Raji (cell line): ENCODE results near the gene CPSF4.

Source experiments
- POLR2A ChIP-seq: IDR thresholded peaks from 2 replicates; pipeline ENCODE4 v1.6.1; 2011; ENCODE audit warnings: low read depth, low read length, control low read depth; ENCODE audit not compliant: insufficient read depth

The CPSF4 gene

GRCh38 chr7:99490878-99491277 lies 52.1 kb downstream of the CPSF4 start:
- no peak for TF ChIP-seq POLR2A

GRCh38 chr7:99493823-99494222 lies 55.1 kb downstream of the CPSF4 start:
- no peak for TF ChIP-seq POLR2A

DNA sequence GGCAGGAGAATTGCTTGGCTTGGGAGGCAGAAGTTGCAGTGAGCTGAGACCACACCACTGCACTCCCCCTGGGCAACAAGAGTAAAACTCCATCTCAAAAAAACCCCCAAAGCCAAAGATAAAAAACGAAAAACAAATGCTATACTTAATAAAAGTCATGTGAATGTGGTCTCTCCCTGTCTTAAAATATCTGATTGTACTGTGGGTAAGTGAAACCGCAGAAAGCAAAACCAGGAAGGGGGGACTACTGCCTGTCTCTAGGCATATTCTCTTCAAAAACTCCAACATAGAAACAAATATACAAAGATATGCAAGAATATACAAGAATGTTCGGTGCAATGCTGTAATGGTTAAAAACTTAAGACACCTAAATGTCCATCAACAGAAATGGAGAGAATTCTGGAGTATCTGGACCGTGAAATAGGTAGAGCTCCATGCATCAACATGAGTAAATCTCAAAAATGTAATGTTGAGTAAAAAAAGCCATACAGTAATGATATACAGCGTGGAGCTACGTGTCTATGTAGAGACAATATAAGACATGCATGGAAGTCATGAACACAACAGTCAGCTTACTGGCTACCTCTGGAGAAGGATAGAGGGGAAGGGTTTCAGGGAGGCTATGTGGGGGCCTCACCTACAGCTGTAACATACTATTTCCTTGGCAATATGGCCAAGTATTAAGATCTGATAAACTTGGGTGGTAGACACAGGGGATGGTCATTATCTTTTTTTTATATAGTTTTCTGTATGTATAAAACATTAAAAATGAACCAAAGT lies 59.2 kb downstream of the CPSF4 start:
- TF ChIP-seq POLR2A, result no peak

DNA sequence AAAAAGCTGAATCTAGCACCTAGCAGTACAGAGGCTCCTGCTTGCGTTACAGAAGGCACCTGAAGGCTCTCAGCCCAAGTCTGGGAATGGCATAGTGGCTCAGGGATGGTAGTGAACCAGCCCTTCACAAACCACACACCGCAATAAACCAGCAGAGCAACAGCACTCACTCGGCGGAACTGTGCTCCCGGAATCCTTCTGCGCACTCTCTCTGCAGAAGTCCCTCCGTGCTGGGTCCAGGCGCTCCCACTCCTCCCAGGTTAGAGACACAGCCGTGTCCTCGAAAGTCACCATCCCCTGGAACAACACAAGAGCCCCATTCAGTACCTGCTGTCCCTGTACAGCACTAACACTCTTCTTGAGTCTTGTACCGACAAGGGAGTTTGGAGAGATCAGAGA lies 59.8 kb downstream of the CPSF4 start:
- TF ChIP-seq POLR2A, result no peak

DNA sequence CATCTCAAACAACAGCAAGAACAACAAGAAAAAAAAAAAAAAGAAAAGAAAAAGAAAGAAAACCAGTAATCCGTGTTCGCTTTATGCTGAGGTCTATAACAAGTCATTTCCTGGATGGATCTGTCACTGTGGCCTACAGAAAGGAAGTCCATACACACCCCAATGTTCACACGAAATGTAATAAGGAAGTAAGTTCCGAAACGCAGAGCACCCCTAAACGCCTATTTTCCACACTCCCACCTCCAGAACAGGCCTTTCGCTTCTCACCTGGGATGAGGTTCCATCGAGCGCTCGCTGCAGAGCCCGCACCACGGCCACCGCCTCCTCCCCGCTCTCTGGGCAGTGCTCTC lies 60.6 kb downstream of the CPSF4 start:
- no peak for TF ChIP-seq POLR2A

- TF ChIP-seq POLR2A, result peak; percentile 85
Measured at GRCh38 chr7:99499721-99500636, 61.2 kb downstream of the CPSF4 start, which contains the start of gene ZNF394. ZNF394 (minus strand) TSS chr7:99500281; CDS start chr7:99500093, 188 bp downstream.

GRCh38 chr7:99500637-99501009 lies 61.9 kb downstream of the CPSF4 start:
- TF ChIP-seq POLR2A, result no peak

DNA sequence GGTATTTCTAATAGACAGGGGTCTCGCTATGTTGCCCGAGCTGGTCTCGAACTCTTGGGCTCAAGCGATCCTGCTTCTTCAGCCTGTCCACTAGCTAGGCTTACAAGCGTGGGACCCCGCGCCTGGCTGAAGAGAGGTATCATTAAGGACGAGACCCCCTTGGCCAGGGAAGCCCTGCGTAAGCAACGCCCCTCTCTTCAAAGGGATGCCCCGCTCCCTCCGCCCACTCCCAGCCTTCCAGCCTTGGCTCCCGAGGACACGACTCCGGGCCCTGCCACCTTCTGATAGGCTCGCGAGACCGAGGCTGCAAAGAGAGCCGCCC lies 65.5 kb downstream of the CPSF4 start:
- peak; percentile 50; the same call in 1 of the 2 replicates for TF ChIP-seq POLR2A

DNA sequence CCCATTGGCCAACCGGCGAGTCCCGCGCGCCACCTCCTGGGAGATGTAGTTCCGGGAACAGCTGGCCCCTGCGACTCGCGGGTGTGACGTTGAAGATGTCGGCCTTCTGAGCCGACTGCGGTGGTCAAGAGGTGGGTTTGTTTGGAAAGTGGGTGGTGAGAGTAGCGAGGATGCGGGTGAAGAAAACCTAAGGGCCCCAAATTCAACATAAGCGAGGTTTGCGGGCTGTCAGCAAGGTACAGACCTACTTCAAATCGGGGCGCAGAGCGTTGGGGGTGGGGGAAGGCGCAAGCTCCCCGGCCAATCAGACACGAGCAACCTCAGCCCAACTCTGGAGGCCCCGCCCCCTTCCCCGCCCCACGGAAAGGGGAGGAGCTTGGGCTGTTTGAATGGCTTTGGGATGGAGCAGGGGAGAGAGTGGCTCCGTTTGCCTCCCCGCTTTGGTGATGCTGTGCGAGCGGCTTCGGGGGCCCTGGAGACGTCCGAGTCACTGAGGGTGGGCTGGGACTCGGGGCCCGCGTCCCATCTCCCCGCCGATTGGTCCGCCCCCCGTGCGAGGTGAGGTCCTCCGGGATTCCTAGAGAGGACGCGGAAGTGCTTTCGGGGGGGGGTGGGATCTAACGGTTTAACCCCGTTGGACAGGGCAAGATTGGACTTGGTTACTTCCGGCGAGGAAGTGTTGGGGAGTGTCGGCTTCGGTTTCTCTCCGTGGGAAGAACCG lies 66.0 kb downstream of the CPSF4 start, which contains the start of gene ZKSCAN5:
Gene ZKSCAN5, plus strand, starts transcription at position 60 of the 721 bp plus-strand sequence. CDS start 1,383 bp downstream, outside the sequence.
- TF ChIP-seq POLR2A, result peak; percentile 70

GRCh38 chr7:99505324-99505662 lies 66.5 kb downstream of the CPSF4 start:
- TF ChIP-seq POLR2A, result no peak
